HL-60 (cell line): ENCODE results near the gene C12orf56.

Experiments used
- CTCF ChIP-seq: IDR thresholded peaks from one replicate; pipeline ENCODE4 v1.5.1; 2011; ENCODE audit warnings: low read length, control low read depth, inconsistent platforms; ENCODE audit not compliant: insufficient read depth
- POLR2AphosphoS5 ChIP-seq: IDR thresholded peaks from 2 replicates; pipeline ENCODE4 v1.6.1; 2012; ENCODE audit warnings: low read depth

GRCh38 chr12:64296301-64296700, 94.3 kb downstream of the C12orf56 start:
- TF ChIP-seq CTCF (no peak), POLR2AphosphoS5 (no peak)
